Measurements from ENCODE around the gene THNSL1.

The THNSL1 gene

GRCh38 chr10:25061125-25061524, 44.7 kb downstream of the THNSL1 start:
- DNase-seq = no peak

DNA sequence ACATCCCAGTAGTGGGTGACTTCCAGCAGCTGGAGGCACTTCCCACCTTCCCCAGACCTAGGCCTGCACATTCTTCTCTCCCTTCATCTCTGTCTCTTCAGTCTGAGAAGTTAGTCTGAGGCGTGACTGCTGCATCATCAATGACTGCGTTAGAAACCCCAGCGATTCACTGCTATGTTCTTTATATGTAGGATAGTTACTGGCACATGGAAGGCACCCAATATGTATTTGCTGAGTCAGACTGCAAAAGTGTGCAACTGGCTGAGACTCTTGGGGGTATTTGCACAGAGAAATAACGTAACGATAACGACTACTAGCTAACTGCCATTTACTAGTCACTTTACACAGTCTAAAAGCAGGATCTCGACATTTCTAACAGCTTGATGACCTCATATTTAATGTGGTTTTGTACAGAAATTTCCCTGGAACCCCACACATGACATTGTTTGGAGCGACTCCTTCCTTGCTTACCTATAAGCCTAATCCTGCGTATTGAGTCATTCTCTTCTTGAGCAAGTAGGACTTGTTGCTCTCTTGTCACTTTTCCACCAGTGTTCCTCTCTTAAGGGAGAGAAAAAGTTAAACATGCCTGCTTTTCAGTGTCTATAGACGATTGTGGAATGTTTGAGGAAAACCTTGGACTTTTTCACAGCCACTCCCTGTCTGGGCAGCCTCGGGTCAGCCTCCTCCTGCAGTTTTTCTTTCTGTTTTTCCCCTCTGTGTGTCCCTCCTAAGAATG, 45.5 kb downstream of the THNSL1 start:
- no peak for DNase-seq

GRCh38 chr10:25063157-25063556, 46.7 kb downstream of the THNSL1 start:
- DNase-seq = no peak

DNA sequence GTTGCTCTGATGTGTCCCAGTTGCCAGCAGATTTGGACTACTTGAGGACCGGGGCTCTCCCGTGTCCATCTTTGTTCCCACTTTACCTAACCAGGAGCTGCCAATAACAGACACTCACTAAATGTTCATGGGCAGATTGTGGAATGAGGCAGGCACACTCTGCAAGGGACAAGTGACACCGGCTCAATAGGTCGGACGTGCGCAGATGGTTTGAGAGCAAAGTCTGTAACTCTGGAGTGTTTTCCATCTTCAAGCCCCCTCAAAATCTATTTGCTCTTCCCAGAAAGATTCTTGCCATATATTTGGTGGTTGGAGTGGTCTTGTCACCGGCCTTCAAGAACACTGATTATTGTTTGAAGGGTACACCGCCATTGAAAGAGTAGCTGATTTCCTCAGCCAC, 47.2 kb downstream of the THNSL1 start:
- DNase-seq = no peak

DNA sequence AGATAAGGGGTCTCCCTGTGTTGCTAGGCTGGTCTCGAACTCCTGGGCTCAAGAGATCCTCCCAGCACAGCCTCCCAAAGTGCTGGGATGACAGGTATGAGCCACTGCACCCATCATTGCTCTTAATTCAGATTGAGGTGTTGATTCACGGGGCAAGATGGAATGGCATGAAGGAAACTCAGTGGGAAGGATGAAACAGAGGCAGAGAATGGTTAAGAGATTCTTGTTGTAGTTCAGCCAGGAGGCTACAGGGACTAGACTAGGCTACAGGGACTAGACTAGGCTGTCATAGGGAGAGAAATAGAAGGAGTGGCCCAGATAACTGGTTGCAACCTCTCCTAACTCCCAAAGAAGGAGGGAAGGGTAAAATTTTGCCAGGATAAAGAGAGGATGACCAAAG, 48.0 kb downstream of the THNSL1 start:
- DNase-seq = no peak

DNA sequence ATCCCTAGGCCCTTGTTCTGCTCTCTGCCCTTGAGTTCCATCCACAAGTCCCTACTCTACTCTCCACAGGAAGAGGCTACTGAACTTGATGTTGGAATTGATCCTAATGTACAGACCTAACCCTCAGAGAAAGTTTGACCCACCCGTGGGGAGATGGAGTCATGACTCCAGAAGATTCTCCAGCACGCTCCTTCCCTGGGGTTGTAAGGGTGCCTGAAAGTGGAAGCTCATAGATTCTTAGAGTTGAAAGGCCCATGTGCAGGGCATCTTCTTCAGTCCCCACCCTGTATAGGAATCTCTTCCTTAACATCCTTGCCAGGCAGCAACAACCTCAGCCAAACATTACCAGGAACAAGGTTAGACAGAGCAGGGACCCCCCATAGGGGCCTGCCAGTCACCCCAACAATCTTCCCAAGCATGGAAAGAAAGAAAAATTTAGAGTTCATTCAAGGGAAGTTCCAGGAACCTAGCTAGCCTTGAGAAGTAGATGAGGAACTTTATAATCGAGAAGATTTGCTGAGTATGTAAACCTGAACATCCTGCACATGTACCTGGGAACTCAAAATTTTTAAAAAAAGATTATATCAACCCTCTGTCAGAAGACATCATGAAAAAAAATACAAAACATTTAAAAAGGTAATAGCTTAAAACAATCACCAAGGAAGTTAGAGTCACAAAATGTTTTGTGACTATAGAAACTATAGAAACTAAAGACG, 49.5 kb downstream of the THNSL1 start:
- no peak for DNase-seq

GRCh38 chr10:25068152-25069058, 52.0 kb downstream of the THNSL1 start:
- no peak for DNase-seq

DNA sequence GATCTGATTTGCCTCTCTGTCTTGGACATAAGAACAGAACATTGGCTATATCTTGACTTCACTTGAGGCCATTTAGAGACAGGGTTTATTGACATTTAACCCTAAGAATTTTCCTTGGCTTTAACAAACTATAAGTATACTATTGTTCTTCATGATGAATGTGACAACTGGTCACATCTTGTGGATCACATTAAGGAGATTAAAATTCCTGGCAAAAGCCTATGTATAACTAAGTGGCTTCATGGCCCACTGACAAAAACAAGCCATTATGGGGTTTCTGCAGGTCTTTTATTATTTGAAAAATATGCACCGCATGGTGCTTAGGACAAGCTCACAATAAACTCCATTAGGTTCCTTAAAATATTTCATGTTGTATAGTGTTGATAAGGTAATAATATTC, 54.8 kb downstream of the THNSL1 start:
- no peak for DNase-seq

GRCh38 chr10:25072786-25073185, 56.4 kb downstream of the THNSL1 start:
- no peak for DNase-seq

DNA sequence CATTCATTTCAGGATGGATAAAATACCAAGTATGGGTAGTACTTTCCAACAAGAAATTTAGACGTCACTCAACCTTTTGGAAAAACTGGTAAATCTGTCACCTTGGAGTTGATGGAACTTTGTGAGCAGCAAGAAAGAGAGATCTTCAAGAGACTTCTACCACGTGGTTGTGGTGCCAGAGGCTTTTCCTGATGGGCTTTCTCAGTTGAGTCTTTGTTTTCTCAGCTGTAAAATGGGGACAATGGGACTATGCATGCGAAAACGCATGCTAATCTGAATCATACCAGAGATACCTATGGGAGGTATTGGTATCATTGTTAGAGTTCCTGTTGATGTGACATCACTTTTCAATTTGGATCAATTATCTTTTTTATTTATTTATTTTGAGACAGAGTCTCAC, 59.4 kb downstream of the THNSL1 start:
- DNase-seq = no peak

All from stimulated activated CD4-positive, alpha-beta T cell treated with anti-CD3 and anti-CD28 coated beads, Interleukin-12 subunit alpha, Interleukin-12 subunit beta, amount 100 ng/mL, for 4 hours (primary cell).